ENCODE measurements around the gene LDB2. TPM values are rescaled to one million over a fixed set of nuclear protein-coding genes. Genes with fewer than 3 reads are reported as not detected.

The LDB2 gene
- polyA plus RNA-seq (2011; rRNA removed) (not detected in 2 replicates), polyA plus RNA-seq (2017; fragmentation: RNase III; extraction: RNeasy Plus Mini Kit Qiagen cat#74134 plus additional on column Dnase treatment) (not detected in 3 replicates), polyA minus RNA-seq (2011; rRNA and poly(A)+ RNA removed) (0.73 TPM in 1 of 2 replicates, not detected in the other)
- polyA plus RNA-seq (2012; cell fraction: cytosol; rRNA removed) = not detected in 2 replicates
- polyA plus RNA-seq (2012; cell fraction: nucleus; rRNA removed) = not detected in 2 replicates

DNA sequence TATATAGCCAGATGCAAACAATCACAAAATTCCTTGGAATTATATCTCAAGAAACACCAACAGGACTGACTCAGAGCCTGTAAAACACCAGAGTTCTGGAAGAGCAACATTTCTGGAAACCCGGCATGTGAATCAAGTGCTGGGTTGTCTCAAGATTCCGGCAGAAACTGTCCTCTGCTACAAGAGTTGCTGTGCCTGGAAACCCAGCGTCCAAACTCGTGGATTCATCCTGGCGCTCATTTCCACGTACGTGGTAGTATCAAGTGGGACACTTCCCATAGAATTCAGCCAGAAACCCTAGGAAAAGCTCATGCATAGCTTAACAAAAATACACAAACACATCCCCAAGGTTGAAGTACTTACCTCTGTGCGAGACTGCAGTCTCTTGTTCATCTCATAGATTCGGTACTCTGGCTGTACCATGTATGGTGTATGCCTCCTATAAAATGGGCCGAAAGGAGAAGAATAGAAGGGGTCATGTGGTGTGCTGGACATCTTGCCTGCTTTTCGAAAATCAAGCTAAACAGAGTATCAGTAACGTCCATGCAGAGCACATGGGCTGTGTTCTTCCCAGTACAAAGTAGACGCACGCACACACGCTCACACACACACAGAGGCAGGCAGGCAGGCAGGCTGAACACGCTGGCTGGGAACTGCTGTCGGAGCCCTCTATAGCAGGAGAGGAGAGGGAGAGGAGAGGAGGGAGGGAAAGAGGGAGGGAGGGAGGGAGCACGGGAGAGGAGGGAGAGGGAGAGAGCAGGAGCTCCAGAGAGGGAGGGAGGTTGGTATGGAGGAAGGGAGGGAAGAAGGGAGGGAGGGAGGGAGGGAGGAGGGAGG, at the start of gene LDB2:
TSS of gene LDB2 (minus strand) at position 655 of the 837 bp plus-strand sequence.
- POLR2A ChIA-PET = no interaction called here
- no peaks in the 10 kb centered on the region for H3K9me3 ChIP-seq
- FAIRE-seq (no peak), ATAC-seq (no peak), DNase-seq (ENCODE audit: low read depth in 1 of 2, low spot score in 1 of 2) (no peak)
- no peaks in the 10 kb centered on the region for H3K4me1 ChIP-seq
- no peak within 1 kb of the TSS for H3K27ac ChIP-seq
- no peak within 1 kb of the TSS for H3K4me3 ChIP-seq
- TF ChIP-seq RARB (CRISPR knock-in tag; IDR thresholded peaks at IDR 0.05) (no peak), HDAC2 (IDR thresholded peaks at IDR 0.05) (no peak)
- WGBS (ENCODE audit: missing lambda C conversion rate) = 17% methylated on average over 14 of the region's 18 CpGs
- CTCF ChIA-PET = no interaction called here
- H3K4me2 ChIP-seq = no peak within 1 kb of the TSS

GRCh38 chr4:16942491-16942890, 44.0 kb upstream of the LDB2 start:
- TF ChIP-seq CBX8 (IDR thresholded peaks at IDR 0.05) = no peak
- no peak for TF ChIP-seq FOXS1 (CRISPR knock-in tag; IDR thresholded peaks at IDR 0.05)
- no peak for TF ChIP-seq CBX2 (IDR thresholded peaks at IDR 0.05; ENCODE audit: borderline replicate concordance, low read depth)
- no peak for TF ChIP-seq ESRRA (IDR thresholded peaks at IDR 0.05; ENCODE audit: borderline replicate concordance, low read length)
- TF ChIP-seq BHLHE40 (IDR thresholded peaks at IDR 0.05; ENCODE audit: low read depth, low read length) = no peak
- TF ChIP-seq GATA3 (IDR thresholded peaks at IDR 0.05; ENCODE audit: borderline replicate concordance) = no peak
- no peak for TF ChIP-seq TP53 (CRISPR knock-in tag; IDR thresholded peaks at IDR 0.05)
- no peak for TF ChIP-seq HOXA7 (CRISPR knock-in tag; IDR thresholded peaks at IDR 0.05)
- TF ChIP-seq NR3C1 (IDR thresholded peaks at IDR 0.05) = no peak
- ATAC-seq (no peak), FAIRE-seq (no peak), DNase-seq (ENCODE audit: low read depth in 1 of 2, low spot score in 1 of 2) (no peak)
- ChIA-PET CTCF (interaction anchor here (0.6 kb wide), 1 partner anchor 9 kb away, joined by 3 read pairs; no protein-coding TSS in a partner anchor), POLR2A (no interaction called here)
- H3K27ac ChIP-seq = no peak overlapping the region
- no peak overlapping the region for H3K4me2 ChIP-seq
- no peak overlapping the region for H3K4me3 ChIP-seq
- H3K9me3 ChIP-seq = no peaks in the 10 kb centered on the region
- 71% methylated on average over 6 of the region's 14 CpGs for WGBS (ENCODE audit: missing lambda C conversion rate)
- no peaks in the 10 kb centered on the region for H3K4me1 ChIP-seq

- Histone ChIP-seq H3K4me2 (no peak overlapping the region), H3K4me3 (no peak overlapping the region), H3K27ac (no peak overlapping the region), H3K9me3 (no peaks in the 10 kb centered on the region), H3K4me1 (no peaks in the 10 kb centered on the region)
- POLR2A ChIA-PET = no interaction called here
- FAIRE-seq = no peak
- CTCF ChIA-PET = interaction anchor here (1.9 kb wide), 1 partner anchor 13 kb away, joined by 5 read pairs; no protein-coding TSS in a partner anchor
- 0% methylated on average over 2 of the region's 2 CpGs for WGBS (ENCODE audit: missing lambda C conversion rate)
- ATAC-seq = no peak
- DNase-seq (ENCODE audit: low read depth in 1 of 2, low spot score in 1 of 2) = no peak
- TF ChIP-seq CBX2 (IDR thresholded peaks at IDR 0.05; ENCODE audit: borderline replicate concordance, low read depth) (no peak), EHF (CRISPR knock-in tag; IDR thresholded peaks at IDR 0.05) (no peak), TP53 (CRISPR knock-in tag; IDR thresholded peaks at IDR 0.05) (no peak), REST (IDR thresholded peaks at IDR 0.05) (no peak), RCOR1 (IDR thresholded peaks at IDR 0.05; ENCODE audit: low read depth, low read length) (no peak), ZNF302 (CRISPR knock-in tag; IDR thresholded peaks at IDR 0.05) (no peak), RNF2 (IDR thresholded peaks at IDR 0.05; ENCODE audit: borderline replicate concordance, low read depth) (no peak), MAFK (IDR thresholded peaks at IDR 0.05; ENCODE audit: partially characterized antibody) (no peak), RAD21 (conservative IDR thresholded peaks at IDR 0.05 in 1 of 2, IDR thresholded peaks at IDR 0.05 in 1 of 2) (no peak), EP300 (IDR thresholded peaks at IDR 0.05) (no peak), SMC3 (IDR thresholded peaks at IDR 0.05) (no peak), FOSL2 (IDR thresholded peaks at IDR 0.05) (no peak), FOSL2 (CRISPR knock-in tag; IDR thresholded peaks at IDR 0.05) (no peak), SREBF2 (IDR thresholded peaks at IDR 0.05) (no peak), POLR2AphosphoS2 (conservative IDR thresholded peaks at IDR 0.05; ENCODE audit: low read length) (no peak), PBX3 (IDR thresholded peaks at IDR 0.05) (no peak), FOXS1 (CRISPR knock-in tag; IDR thresholded peaks at IDR 0.05) (no peak), NPAS2 (CRISPR knock-in tag; IDR thresholded peaks at IDR 0.05; ENCODE audit: borderline replicate concordance) (no peak), BCL3 (IDR thresholded peaks at IDR 0.05) (no peak)
- TF ChIP-seq, protein P1, sequence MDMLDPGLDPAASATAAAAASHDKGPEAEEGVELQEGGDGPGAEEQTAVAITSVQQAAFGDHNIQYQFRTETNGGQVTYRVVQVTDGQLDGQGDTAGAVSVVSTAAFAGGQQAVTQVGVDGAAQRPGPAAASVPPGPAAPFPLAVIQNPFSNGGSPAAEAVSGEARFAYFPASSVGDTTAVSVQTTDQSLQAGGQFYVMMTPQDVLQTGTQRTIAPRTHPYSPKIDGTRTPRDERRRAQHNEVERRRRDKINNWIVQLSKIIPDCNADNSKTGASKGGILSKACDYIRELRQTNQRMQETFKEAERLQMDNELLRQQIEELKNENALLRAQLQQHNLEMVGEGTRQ (IDR thresholded peaks at IDR 0.05) = no peak
Measured at GRCh38 chr4:16939178-16939577, 40.7 kb upstream of the LDB2 start.

Data from A549 (cell line).